Measurements from ENCODE around the gene XPO1. TPM values are rescaled to one million over a fixed set of nuclear protein-coding genes. Genes with fewer than 3 reads are reported as not detected.

XPO1 gene
- total RNA-seq, 4 donors from 2014 or later: 71.1 to 158 (median 119) TPM

DNA sequence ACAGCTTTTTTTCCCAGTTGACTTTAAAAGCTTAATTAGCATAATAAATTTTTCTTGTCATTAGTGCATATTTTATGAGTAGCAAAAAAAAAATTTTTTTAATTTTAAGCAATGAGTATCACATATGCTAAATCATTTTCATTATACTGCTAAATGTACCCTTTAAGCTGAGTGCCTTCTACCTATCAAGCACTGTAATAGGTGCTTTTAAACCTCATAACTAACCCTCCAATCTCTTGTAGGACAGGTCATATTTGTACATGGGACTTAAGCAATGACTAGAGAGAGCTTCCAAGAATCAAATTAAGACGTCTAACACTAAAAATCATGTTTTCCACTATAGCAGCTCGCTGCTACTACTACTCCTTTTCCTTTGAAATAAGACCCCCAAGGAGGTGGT lies 7.4 kb downstream of the XPO1 start:
- Histone ChIP-seq H3K4me1 (peaks cover 0 to 19% (median 4%) of the 10 kb centered on the region in 4 donors), H3K27ac (no peak overlapping the region), H3K9me3 (no peaks in the 10 kb centered on the region), H3K4me3 (no peak overlapping the region), H3K27me3 (no peaks in the 10 kb centered on the region), H3K36me3 (no peaks in the 10 kb centered on the region)
- TF ChIP-seq CTCF (IDR thresholded peaks at IDR 0.05) (no peak), POLR2A (IDR thresholded peaks at IDR 0.05) (no peak)
- DNase-seq: no peak

- Histone ChIP-seq H3K27ac (no peak overlapping the region), H3K4me1 (peaks cover 0 to 13% (median 2%) of the 10 kb centered on the region in 4 donors), H3K27me3 (no peaks in the 10 kb centered on the region), H3K4me3 (no peak overlapping the region), H3K9me3 (no peaks in the 10 kb centered on the region), H3K36me3 (no peaks in the 10 kb centered on the region)
- no peak for DNase-seq
- TF ChIP-seq POLR2A (IDR thresholded peaks at IDR 0.05) (no peak), CTCF (IDR thresholded peaks at IDR 0.05) (no peak)
Observed at GRCh38 chr2:61529944-61530735, 8.0 kb downstream of the XPO1 start.

GRCh38 chr2:61520261-61520660 lies 17.9 kb downstream of the XPO1 start:
- Histone ChIP-seq H3K4me1 (no peaks in the 10 kb centered on the region), H3K9me3 (no peaks in the 10 kb centered on the region), H3K27ac (no peak overlapping the region), H3K4me3 (no peak overlapping the region), H3K36me3 (peaks cover 0 to 69% (median 0%) of the 10 kb centered on the region in 3 donors), H3K27me3 (no peaks in the 10 kb centered on the region)
- DNase-seq: no peak
- TF ChIP-seq CTCF (IDR thresholded peaks at IDR 0.05) (no peak), POLR2A (IDR thresholded peaks at IDR 0.05) (no peak)

DNA sequence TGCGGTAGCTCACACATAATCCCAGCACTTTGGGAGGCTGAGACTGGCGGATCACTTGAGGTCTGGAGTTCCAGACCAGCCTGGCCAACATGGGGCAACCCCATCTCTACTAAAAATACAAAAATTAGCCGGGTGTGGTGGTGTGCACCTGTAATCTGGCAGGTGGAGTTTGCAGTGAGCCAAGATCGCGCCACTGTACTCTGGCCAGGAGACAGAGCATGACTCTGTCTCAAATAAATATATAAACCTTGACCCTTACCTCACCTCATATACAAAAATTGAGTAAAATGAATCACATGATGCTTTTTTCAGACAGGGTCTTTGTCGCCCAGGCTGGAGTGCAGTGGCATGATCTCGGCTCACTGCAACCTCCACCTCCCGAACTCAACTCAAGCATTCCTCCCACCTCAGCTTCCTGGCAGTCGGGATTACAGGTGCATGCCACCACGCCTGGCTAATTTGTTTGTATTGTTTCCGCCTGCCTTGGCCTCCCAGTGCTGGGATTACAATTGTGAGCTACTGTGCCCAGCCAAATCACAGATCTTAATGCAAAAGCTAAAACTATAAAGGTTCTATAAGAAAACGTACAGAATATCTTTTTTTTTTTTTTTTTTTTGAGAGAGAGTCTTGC lies 25.3 kb downstream of the XPO1 start:
- TF ChIP-seq CTCF (IDR thresholded peaks at IDR 0.05): no peak
- no peak for TF ChIP-seq POLR2A (IDR thresholded peaks at IDR 0.05)
- H3K4me3 ChIP-seq: no peak overlapping the region
- H3K27me3 ChIP-seq: no peaks in the 10 kb centered on the region
- H3K27ac ChIP-seq: no peak overlapping the region
- no peaks in the 10 kb centered on the region for H3K9me3 ChIP-seq
- peaks cover 0 to 59% (median 0%) of the 10 kb centered on the region in 3 donors for H3K36me3 ChIP-seq
- DNase-seq: peak in 1 of 3 donors; percentile 54
- no peaks in the 10 kb centered on the region for H3K4me1 ChIP-seq

DNA sequence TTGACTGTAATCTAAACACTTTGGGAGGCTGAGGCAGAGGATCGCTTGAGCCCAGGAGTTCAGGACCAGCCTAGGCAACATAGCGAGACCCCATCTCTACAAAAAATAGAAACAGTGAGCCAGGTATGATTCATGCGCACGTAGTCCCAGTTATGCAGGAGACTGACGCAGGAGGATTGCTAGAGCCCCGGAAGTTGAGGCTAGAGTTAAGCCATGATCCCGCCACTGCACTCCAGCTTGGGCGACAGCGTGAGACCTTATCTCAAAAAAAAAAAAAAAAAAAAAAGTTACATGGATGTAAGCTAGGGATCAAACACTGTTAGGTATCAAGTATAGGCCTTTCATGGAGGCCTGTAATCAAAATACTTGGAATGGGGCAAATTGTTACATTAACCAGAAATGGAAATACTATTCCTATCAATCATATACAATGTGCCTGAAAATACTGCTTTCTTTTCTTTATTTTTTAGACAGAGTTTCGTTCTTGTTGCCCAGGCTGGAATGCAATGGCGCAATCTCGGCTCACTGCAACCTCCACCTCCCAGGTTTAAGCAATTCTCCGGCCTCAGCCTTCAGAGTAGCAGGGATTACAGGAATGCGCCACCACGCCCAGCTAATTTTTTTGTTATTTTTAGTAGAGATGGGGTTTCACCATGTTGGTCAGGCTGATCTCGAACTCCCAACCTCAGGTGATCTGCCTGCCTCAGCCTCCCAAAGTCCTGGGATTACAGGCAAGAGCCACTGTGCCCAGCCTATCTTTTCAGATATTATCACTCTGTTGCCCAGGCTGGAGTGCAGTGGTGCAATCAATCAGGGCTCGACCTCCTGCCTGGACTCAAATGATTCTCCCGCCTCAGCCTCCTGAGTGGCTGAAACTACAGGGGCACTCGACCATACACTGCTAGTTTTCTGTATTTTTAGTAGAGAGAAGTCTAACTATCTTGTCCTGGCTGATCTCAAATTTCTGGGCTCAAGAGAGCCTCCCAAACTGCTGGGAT lies 27.2 kb downstream of the XPO1 start:
- no peak for TF ChIP-seq POLR2A (IDR thresholded peaks at IDR 0.05)
- TF ChIP-seq CTCF (IDR thresholded peaks at IDR 0.05): no peak
- DNase-seq: no peak
- H3K27ac ChIP-seq: no peak overlapping the region
- H3K27me3 ChIP-seq: no peaks in the 10 kb centered on the region
- H3K36me3 ChIP-seq: peaks cover 0 to 44% (median 0%) of the 10 kb centered on the region in 3 donors
- H3K4me3 ChIP-seq: no peak overlapping the region
- no peaks in the 10 kb centered on the region for H3K4me1 ChIP-seq
- H3K9me3 ChIP-seq: no peaks in the 10 kb centered on the region
